Daoy (cell line): ENCODE results near the gene CYP2W1. TPM values are rescaled to one million over a fixed set of nuclear protein-coding genes. Genes with fewer than 3 reads are reported as not detected.

ENCODE experiments used
- DNase-seq: peaks from one replicate; pipeline ENCODE4 v3.0.0-alpha.2; 2015; ENCODE audit warnings: low read depth
- total RNA-seq: library from RNA; depleted of rRNA; stranded (reverse); fragments of >200 nt; shearing (Covaris generic); gene quantifications from 2 replicates; pipeline ENCODE4 v1.2.3, GENCODE V29; 2014

CYP2W1 gene
- total RNA-seq, 1 experiment from 2014 or later = not detected

DNA sequence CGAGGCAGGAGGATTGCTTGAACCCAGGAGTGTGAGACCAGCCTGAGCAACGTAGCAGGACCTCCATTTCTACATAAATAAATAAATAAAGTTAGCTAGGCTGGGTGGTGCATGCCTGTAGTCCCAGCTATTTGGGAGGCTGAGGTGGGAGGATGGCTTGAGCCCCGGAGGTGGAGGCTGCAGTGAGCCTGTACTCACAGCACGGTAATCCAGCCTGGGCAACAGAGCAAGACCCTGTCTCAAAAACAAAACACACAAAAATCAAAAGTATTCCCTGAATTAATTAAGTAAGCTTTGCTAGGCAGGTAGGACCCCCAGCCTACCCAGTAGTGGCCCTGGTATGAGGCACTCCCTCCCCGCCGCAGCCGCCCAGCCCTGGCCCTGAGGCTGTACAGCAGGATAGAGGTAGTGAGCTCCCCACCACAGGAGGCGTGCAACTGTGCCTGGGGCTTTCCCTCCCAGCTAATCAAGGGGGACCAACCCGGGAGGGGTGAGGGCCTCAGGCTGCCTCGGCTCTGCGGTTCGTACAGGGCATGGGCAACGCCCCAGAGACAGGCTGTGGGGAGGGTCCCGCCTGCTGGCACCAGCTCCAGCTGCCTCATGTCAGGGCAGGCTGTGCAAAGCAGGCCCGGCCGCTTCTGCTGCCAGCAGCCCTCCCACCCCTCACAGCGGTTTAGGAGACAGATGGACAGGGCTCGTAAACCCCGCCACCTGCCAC lies 1.0 kb upstream of the CYP2W1 start:
- DNase-seq = no peak

DNA sequence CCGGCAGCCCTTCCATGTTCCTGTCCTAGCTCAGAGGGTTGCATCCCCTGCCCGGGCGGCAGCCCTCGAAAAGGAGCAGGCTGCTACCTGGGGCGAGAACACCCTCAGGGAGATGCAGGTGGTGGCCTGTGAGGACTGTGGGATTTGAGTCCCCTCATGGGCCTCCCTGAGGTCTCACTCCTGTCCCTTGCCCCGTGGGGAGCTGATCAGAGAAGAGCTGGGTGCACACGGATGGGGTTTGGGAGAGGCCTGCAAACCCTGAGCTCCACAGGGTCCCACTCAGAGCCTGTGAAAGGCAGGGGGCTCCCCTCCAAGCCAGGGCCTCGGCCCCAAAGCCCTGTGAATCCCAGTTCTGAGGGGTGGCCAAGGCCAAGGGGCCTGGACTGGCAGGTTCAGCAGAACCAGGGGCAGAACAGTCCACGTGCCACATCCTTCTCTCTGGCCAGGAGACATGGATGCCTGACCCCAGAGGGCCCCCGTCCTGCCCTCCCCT lies 424 bp upstream of the CYP2W1 start:
- DNase-seq = no peak

DNA sequence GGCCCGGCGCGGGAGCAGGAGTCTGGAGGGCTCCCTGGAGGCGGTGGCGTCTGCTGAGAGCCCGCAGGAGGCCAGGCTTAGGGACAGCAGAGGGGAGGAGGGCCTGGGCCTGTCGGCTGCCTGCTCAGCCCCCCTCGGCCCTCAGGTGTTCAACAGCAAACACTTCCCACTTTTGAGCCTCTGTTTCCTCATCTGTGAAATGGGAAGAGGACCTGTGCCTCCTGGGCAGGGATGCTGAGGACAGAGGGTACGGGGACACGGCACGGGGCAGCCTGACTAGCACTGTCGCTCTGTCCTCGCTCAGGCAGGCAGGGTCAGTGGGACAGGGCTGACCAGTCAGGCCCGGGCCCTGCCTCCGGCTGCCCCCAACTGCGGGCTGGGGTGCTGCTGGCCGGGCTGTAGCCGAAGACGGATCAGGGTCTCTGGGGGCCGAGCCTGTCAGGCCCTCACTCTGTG lies 663 bp downstream of the CYP2W1 start:
- DNase-seq = no peak

DNA sequence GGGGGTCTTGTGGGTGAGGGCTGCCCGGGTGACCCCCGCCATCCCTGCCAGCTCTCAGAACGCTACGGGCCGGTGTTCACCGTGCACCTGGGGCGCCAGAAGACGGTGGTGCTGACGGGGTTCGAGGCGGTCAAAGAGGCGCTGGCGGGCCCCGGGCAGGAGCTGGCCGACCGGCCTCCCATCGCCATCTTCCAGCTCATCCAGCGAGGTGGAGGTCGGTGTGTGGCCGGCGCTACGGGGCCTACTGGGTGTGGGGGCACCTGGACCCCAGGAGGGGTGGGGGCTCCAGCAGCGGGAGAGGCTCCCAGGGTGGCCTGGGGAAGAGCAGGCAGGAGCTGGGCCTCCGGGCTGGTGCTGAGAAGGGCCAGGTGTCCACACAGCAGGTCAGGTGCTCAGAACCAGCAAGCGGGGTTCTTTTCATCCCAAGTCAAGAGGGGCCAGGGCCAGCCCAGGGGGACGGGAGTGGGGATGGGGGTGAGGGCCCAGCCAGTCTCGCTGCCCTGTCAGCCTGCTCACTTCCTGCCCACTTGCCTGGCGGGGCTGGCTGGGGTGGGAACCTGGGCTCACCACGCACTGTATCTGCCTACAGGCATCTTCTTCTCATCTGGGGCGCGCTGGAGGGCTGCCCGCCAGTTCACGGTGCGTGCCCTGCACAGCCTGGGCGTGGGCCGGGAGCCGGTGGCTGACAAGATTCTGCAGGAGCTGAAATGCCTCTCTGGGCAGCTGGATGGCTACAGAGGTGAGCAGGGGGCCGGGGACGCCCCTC lies 1.6 kb downstream of the CYP2W1 start:
- peak; percentile 16 for DNase-seq

DNA sequence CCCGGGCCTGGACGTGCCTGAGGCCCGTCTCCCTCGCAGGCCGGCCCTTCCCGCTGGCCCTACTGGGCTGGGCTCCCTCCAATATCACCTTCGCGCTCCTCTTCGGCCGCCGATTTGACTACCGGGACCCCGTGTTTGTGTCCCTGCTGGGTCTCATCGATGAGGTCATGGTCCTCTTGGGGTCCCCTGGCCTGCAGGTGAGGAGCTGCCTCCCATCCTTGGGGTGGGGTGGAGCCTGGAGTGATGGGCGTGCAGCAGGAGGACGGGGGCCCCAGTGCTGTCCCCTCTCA lies 2.1 kb downstream of the CYP2W1 start:
- no peak for DNase-seq

DNA sequence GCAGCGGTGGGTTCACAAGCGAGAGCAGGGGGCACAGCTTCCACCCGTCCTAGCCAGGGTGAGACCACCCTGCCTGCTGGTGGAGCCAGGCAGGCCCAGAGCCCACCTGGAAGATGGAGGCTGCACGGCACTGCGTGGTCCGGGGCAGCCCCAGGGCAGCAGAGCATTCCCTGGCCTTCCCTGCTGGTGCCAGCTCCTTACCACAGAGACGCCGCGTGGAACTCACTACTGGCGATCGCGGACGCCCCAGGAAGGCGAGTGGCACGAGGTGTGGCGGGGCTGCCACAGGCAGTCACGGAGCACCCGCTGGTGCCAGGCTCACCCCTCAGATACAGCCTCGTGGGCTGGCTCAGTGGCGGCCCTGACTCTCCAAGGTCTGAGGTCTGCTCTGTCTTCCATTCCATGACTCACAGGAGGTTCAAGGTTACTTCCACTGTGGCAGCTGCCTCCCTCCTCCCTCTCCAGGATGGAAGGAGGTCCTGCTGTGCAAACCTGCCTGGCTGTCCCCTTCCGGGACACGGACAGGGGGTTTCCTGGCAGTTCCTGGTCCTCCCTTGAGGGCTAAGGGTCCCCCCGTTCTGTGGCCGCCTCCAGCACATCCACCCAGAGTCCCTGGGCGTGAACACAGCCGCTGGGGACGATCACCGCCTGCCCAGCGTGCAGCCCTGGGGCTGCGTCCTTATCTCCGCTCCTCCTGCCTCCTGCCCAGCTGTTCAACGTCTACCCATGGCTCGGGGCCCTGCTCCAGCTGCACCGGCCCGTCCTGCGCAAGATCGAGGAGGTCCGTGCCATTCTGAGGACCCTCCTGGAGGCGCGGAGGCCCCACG lies 3.1 kb downstream of the CYP2W1 start:
- DNase-seq = peak; percentile 71

DNA sequence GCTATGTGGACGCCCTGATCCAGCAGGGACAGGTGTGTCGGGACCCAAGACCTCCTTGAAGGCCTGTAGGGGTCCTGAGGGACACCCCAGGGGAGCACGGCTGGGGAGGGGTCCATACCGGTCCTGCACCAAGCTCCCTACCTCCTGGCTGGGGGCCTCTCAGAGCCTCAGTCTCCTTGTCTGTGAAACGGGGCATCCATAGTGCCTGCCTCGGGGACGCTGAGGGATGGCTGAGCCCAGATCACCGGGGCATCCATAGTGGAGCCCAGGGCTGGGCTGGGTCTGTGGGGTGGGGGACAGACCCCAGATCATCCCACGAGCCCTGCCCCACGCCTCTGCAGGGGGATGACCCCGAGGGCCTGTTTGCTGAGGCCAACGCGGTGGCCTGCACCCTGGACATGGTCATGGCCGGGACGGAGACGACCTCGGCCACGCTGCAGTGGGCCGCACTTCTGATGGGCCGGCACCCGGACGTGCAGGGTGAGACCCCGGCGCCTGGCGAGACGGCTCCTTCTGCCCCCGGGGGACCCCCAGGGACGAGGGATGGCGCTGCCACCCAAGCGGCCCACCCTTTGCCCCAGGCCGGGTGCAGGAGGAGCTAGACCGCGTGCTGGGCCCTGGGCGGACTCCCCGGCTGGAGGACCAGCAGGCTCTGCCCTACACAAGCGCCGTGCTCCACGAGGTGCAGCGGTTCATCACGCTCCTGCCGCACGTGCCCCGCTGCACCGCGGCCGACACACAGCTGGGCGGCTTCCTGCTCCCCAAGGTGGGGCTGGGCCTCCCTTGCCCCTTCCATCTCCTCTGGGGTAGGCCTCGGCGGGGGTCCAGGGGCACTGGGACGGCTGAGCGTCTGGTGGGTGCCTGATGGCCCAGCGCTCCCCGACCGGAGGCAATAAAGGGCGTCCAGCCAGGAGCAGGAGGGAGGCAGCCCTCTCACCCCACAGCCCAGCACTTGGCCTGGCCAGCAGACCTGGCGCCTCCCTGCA lies 4.1 kb downstream of the CYP2W1 start:
- DNase-seq = no peak

DNA sequence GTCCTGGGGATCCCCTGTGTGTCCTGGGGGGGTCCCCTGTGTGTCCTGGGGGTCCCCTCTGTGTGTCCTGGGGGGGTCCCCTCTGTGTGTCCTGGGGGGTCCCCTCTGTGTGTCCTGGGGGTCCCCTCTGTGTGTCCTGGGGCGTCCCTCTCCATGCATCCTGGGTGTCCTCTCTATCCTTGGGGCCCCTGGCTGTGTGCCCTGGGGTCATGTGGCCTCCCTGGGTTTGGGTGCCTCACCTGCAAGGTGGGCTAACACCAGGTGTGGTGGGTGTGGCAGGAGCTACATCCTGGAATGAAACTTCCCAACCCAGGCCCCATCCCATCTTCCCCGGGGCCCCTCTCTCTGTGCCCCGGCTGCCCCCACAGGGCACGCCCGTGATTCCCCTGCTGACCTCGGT lies 4.9 kb downstream of the CYP2W1 start:
- no peak for DNase-seq

DNA sequence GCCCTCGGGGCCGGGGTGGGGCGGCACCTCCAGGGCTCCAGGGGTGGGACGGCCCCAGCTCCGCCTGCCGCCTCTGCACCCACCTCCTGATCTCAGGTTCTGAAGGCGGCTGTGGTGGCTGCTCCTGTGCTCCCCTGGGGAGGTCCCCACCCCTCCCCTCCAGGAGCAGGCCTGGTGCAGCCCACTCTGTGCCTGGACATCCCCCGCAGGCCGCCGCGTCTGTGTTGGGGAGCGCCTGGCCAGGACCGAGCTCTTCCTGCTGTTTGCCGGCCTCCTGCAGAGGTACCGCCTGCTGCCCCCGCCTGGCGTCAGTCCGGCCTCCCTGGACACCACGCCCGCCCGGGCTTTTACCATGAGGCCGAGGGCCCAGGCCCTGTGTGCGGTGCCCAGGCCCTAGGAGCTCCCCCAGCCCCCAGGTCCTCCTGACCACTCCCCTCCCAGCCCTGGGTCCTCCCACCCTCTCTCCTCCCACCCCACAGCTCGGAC lies 5.5 kb downstream of the CYP2W1 start:
- peak; percentile 44 for DNase-seq

DNA sequence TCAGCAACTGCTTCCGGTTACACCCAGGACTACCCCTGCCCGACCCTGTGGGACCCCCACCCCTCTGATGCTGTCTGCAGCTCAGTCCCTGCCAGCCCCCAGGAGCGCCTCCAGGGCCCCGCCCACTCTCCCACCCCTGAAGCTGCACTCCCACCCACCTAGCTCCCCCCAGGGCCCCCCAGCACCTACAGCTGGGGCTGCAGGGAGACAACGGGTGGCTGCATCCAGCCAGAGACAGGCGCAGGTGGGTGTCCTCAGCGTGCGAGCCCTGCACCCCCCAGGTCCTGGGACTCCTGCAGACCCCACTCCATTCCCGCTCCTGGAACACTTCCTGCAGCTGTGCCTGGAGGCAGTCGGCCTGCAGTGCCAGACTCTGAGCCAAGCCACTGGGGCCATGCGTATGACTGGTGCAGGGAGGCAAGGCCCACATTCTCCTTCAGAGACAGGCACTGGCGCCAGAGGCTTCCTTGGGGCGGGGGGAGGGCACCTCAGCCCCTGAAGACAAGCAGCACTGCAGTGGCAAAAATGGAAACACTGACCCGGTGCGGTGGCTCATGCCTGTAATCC lies 6.1 kb downstream of the CYP2W1 start:
- DNase-seq = peak; percentile 60

DNA sequence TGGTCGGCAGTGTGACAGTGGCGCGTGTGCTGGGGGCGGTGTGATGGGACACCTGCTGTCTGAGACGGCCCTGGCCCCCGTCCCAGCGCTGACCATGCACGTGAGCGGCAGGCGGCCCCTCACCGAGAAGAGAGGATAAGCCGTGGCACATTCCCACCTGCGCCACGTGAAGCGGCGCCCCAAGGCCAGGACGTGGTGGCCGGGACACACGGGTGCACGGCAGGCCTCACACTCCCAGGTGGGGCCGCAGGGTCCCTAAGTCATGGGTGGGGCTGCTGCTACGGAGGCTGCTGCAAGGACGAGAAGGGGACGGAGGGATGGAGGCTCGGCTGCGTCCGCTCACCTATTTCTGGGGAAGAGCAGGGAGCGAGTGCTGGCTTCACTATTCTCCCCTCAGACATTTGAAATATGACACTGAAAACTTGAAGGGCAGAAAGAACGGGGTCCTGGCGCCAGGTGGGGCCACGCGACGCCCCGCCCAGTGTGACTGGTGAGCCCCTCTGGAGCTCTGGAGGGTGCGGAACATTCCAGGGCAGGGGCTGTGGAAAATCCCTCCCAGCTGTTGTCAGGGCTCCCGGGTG lies 7.5 kb downstream of the CYP2W1 start:
- DNase-seq = no peak

DNA sequence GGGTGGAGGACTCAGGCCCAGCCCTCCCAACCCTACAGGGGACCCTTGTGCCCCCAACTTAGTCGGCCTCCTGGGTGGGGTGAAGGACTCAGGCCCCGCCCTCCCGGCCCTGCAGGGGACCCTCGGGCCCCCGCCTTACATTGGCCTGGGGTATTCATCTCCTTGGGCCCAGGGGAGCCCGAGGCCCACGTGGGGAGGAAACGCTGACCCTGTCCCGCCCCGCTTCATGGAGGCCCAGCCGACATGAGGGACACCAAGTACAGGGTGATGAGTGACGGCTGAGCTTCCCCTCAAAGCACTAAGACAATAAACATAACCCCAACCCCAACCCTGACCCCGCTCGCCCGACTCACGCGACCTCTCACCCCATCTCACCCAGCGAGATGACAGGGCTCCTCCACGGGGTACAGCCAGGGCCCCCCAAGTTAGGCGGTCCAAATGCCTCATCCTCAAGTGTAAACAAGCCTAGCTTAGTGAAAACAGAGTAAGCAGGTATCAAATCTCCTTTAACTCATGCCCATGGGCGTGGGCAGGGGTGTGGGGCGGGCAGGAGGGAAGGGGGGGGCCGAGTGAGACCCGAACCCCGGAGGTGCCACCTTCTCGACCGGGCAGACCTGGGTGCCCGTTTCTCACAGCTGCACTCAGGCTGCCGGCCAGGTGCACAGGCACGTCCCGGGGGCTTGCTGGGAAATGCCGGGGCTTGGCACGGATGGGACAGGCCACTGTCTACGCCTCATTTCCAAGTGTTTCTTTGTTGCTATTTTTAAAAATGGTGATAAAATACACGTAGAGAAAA lies 8.2 kb downstream of the CYP2W1 start:
- no peak for DNase-seq

DNA sequence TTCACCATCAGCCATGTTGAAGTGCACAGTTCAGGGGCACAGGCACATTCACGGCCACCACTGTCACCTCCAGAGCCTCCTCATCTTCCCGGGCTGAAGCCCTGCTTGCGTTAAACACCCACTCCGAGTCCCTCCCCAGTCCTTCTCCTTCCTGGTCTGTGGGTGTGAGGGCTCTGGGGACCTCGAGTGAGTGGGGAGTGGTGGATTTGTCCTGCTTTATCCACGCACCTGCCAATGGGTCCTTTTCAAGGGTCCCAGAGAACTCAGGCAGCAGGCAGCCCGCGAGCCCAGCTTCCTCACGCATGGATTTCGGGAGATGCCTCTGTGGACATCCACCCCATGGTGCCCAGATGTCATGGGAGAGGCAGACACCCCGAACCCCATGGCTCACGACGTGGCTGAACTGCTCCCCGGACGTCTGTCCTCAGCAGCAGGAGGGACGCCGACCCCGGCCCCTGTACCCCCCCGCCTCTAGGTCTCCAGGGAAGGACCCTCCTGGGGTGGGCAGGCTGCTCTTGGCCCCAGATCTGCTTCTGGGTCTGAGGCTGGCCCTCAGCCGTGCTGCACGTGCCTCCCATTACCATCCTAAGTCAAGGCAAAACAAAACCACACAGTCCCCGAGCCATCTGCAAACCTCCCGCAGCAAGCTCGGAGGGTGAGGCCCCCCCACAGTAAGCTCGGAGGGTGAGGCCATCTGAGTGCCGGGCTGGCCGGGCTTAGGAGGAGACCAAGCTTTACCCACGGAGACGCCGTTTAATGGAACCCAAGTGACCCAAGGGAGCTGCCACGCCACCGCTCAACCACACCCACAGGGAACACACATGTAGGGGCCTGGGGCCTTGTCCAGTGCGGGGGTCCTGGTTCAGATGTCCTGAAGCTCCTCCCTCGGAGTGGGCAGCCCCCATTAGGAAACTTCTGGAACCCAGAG lies 9.0 kb downstream of the CYP2W1 start:
- DNase-seq = no peak

DNA sequence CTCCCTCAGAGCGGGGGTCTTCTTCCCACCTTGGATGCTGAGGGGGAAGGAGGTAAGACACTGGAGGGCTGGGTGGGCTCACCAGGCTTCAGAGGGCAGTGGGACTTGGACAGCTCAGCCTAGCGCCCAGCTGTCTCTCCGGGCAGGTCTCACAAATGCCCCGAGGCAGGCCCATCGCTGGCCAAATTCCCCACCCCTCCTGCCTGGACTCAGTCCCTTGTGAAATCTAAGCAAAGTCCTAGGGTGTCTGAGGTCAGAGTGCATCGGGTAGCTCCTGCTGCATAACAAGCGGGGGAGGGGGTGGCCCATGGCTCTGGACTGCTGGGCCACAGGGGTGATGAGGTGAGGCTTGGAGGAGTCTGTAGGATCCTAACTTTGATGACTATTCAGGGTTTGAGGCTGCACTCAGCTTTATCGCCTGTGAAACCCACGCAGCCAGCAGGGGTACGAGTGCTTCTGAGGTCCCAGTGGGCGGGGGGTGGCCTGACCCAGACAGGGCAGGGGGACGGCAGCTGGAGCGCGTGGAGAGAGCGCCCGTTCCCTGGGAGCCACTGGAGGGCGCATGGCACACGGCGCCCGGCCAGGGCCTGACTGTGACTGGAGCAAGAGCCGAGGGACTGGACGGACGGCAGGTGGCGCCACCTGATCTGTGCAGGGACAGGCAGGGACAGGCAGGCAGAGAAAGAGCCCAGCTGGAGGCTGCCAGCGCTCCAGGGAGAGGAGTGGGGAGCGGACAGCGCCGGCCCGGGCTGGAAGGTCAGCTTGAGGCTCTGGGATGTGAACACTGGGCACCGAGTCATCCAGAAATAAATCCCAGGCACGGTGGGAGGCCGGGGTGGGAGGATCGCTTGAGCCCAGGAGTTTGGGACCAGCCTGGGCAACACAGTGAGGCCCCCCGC lies 10.0 kb downstream of the CYP2W1 start:
- peak; percentile 99 for DNase-seq

DNA sequence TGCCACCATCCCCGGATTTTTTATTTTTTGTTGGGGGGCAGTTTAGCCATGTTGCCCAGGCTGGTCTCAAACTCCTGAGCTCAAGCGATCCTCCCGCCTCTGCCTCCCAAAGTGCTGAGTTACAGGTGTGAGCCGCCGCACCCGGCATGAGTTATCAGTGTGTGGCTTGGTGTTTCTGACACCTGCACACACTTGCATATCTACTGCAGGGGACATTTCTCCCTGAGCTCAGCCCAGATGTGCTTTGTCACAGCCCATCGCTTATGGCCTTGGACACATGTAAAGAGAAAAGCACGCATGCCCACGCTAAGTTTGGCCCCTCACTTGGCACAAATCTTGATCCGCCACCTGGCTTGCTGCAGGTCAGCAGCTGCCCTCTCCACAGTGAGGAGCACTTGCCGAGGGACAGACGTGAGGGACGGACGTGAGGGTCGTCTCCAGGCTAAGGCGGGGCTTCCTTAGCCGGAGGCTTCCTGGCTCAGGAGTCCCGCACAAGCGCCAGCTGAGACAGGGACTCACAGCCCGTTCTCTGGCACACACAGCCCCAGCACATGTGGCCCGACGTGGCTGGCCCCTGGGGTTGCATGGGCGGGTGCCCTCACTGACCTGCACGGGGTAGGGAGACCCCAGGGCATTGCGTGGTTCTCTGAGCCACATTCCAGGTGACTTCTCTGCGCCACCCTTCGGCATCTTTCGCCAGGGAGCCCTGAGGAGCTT lies 11.8 kb downstream of the CYP2W1 start:
- DNase-seq = no peak

DNA sequence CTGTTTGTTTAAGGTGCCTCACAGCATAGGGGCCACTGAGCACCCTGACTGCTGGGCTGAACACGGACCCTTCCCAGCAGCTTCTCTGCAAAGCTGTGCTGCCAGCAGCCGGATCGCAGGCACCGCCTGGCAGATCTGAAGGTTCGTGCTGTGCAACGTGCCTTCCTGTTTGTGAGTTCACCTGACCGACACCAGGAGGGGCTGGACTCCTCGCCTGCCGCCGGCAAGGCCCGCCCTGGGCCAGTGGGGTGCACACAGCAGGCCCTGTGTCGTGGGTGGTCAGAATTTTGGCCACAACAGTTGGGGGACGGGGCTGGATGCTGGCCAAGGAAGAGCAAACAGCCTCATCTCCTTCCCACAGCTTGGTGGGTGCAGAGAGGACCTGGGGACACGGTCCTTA lies 12.6 kb downstream of the CYP2W1 start:
- no peak for DNase-seq
